GM18870 (cell line): Measurements from ENCODE around the gene PPM1L.
A peak's percentile ranks its signal among the peaks of the same experiment; 100 is the strongest.

ENCODE experiments used
- ATAC-seq: cut with Tn5 transposase; IDR thresholded peaks from one replicate; pipeline ENCODE4 v1.9.1; 2021; ENCODE audit warnings: moderate library complexity; ENCODE audit not compliant: unreplicated experiment

The PPM1L gene

GRCh38 chr3:160758929-160759577, 3.0 kb downstream of the PPM1L start:
- no peak for ATAC-seq

GRCh38 chr3:160763073-160763472, 7.0 kb downstream of the PPM1L start:
- no peak for ATAC-seq

GRCh38 chr3:160765211-160765610, 9.2 kb downstream of the PPM1L start:
- no peak for ATAC-seq

GRCh38 chr3:160768031-160768430, 12.0 kb downstream of the PPM1L start:
- no peak for ATAC-seq

GRCh38 chr3:160768918-160769317, 12.9 kb downstream of the PPM1L start:
- ATAC-seq, result no peak

- no peak for ATAC-seq
These were observed 15.9 kb downstream of the PPM1L start for GRCh38 chr3:160771811-160772459.

GRCh38 chr3:160773722-160774121, 17.7 kb downstream of the PPM1L start:
- ATAC-seq, result no peak

- ATAC-seq, result no peak
These were observed 18.1 kb downstream of the PPM1L start for GRCh38 chr3:160774172-160774571.

- no peak for ATAC-seq
These were observed 22.4 kb downstream of the PPM1L start for GRCh38 chr3:160778480-160778879.

GRCh38 chr3:160779040-160779439, 23.0 kb downstream of the PPM1L start:
- no peak for ATAC-seq

GRCh38 chr3:160780245-160780644, 24.2 kb downstream of the PPM1L start:
- no peak for ATAC-seq

GRCh38 chr3:160781402-160781801, 25.4 kb downstream of the PPM1L start:
- no peak for ATAC-seq

- no peak for ATAC-seq
These were observed 25.8 kb downstream of the PPM1L start for GRCh38 chr3:160781863-160782262.

- ATAC-seq, result no peak
These were observed 28.8 kb downstream of the PPM1L start for GRCh38 chr3:160784853-160785252.

GRCh38 chr3:160790726-160791125, 34.7 kb downstream of the PPM1L start:
- no peak for ATAC-seq

- ATAC-seq, result no peak
These were observed 36.5 kb downstream of the PPM1L start for GRCh38 chr3:160792540-160792939.

- ATAC-seq, result no peak
These were observed 37.8 kb downstream of the PPM1L start for GRCh38 chr3:160793722-160794252.

GRCh38 chr3:160796089-160796812, 40.2 kb downstream of the PPM1L start:
- ATAC-seq, result no peak

GRCh38 chr3:160796813-160797164, 40.8 kb downstream of the PPM1L start:
- no peak for ATAC-seq

- no peak for ATAC-seq
These were observed 41.3 kb downstream of the PPM1L start for GRCh38 chr3:160797356-160797755.

GRCh38 chr3:160801386-160802118, 45.5 kb downstream of the PPM1L start:
- peak; percentile 82 for ATAC-seq
